GM23248 (cell line): Measurements from ENCODE around the gene RALY. TPM values are rescaled to one million over a fixed set of nuclear protein-coding genes. Genes with fewer than 3 reads are reported as not detected.

Experiments used
- DNase-seq: peaks from one replicate; pipeline ENCODE4 v3.0.0-alpha.2; 2015
- H2AFZ ChIP-seq: fragments of 200-600 bp; sonication (generic); 2 replicates; pipeline ENCODE4 v1.6.1; 2016; ENCODE audit warnings: antibody characterized with exemption
- H3F3A ChIP-seq: fragments of 200-600 bp; sonication (generic); 2 replicates; pipeline ENCODE4 v1.6.1; 2016; ENCODE audit warnings: mild to moderate bottlenecking, antibody characterized with exemption, mixed run types; ENCODE audit not compliant: insufficient read depth
- H3K27ac ChIP-seq: fragments of 200-600 bp; sonication (generic); 2 replicates; pipeline ENCODE4 v1.5.1; 2016; ENCODE audit warnings: mild to moderate bottlenecking
- H3K27me3 ChIP-seq: fragments of 200-600 bp; sonication (generic); replicated peaks from 2 replicates; pipeline ENCODE4 v1.6.1; 2016; ENCODE audit warnings: mild to moderate bottlenecking; ENCODE audit not compliant: insufficient read depth
- H3K36me3 ChIP-seq: fragments of 200-600 bp; sonication (generic); 2 replicates; pipeline ENCODE4 v1.6.1; 2016; ENCODE audit warnings: low read depth, mild to moderate bottlenecking
- H3K4me1 ChIP-seq: fragments of 200-600 bp; sonication (generic); 2 replicates; pipeline ENCODE4 v1.6.1; 2016; ENCODE audit warnings: mild to moderate bottlenecking; ENCODE audit not compliant: insufficient read depth
- H3K4me2 ChIP-seq: fragments of 200-600 bp; sonication (generic); one replicate; pipeline ENCODE4 v1.6.1; 2016; ENCODE audit warnings: mild to moderate bottlenecking; ENCODE audit not compliant: unreplicated experiment
- H3K4me3 ChIP-seq: fragments of 200-600 bp; sonication (generic); 2 replicates; pipeline ENCODE4 v1.5.1; 2016; ENCODE audit warnings: mild to moderate bottlenecking
- H3K79me2 ChIP-seq: fragments of 200-600 bp; sonication (generic); 2 replicates; pipeline ENCODE4 v1.6.1; 2016; ENCODE audit warnings: mild to moderate bottlenecking; ENCODE audit not compliant: insufficient read depth
- H3K9ac ChIP-seq: fragments of 200-600 bp; sonication (generic); 2 replicates; pipeline ENCODE4 v1.6.1; 2016; ENCODE audit warnings: mild to moderate bottlenecking
- H3K9me2 ChIP-seq: fragments of 200-600 bp; sonication (generic); 2 replicates; pipeline ENCODE4 v1.6.1; 2016; ENCODE audit warnings: mixed run types, mild to moderate bottlenecking, moderate library complexity; ENCODE audit not compliant: insufficient read depth
- H3K9me3 ChIP-seq: fragments of 200-600 bp; sonication (generic); one replicate; pipeline ENCODE4 v1.6.1; 2017; ENCODE audit warnings: low read depth
- H4K20me1 ChIP-seq: fragments of 200-600 bp; sonication (generic); 2 replicates; pipeline ENCODE4 v1.6.0; 2016; ENCODE audit not compliant: insufficient read depth
- EZH2 ChIP-seq: fragments of 200-600 bp; sonication (generic); IDR thresholded peaks from 2 replicates; pipeline ENCODE4 v1.6.1; 2018; ENCODE audit warnings: antibody characterized with exemption, mild to moderate bottlenecking; ENCODE audit not compliant: insufficient read depth, poor library complexity, severe bottlenecking
- EZH2phosphoT487 ChIP-seq: fragments of 200-600 bp; sonication (generic); IDR thresholded peaks from 2 replicates; pipeline ENCODE4 v1.6.1; 2018; ENCODE audit warnings: antibody characterized with exemption, moderate library complexity, mild to moderate bottlenecking, low read depth; ENCODE audit not compliant: insufficient read depth
- WGBS, 2 experiments: methylation state at CpG; one replicate each; pipeline ENCODE4 v1.1.6; 2015 to 2017; ENCODE audit warnings: low lambda C conversion rate in 2 of 2, low coverage in 1 of 2; ENCODE audit errors: missing lambda C conversion rate in 2 of 2; 5-methylcytosine and 5-hydroxymethylcytosine counted together
- in situ Hi-C: fragments of 300-500 bp; cut with MboI; formaldehyde crosslinking; loops from 2 replicates; pipeline ENCODE4 v1.15.0; 2020
- polyA plus RNA-seq: library from polyadenylated mRNA; unstranded; fragments of >200 nt; fragmentation: Nextera tagmentation; extraction: Ambion mirVana; gene quantifications from 2 replicates; pipeline ENCODE4 v1.2.1, GENCODE V29; 2016
- total RNA-seq: library from RNA; depleted of rRNA; stranded (reverse); fragments of >200 nt; shearing (Covaris generic); gene quantifications from 2 replicates; pipeline ENCODE4 v1.2.3, GENCODE V29; 2014

RALY gene
- total and polyA plus RNA-seq, 2 experiments from 2014 or later, result 66.3 to 107 TPM

- 0 out of 2 replicates have a peak, but pooled peaks cover 4% of the 10 kb centered on the region for H4K20me1 ChIP-seq
- H3K4me2 ChIP-seq, result no peak overlapping the region
- DNase-seq, result no peak
- TF ChIP-seq EZH2 (no peak), EZH2phosphoT487 (no peak)
- H3K27me3 ChIP-seq, result no peaks in the 10 kb centered on the region
- peaks cover 77% of the 10 kb centered on the region for H3F3A ChIP-seq
- no peak overlapping the region for H3K4me3 ChIP-seq
- H3K9me2 ChIP-seq, result no peaks in the 10 kb centered on the region
- H3K27ac ChIP-seq, result no peak overlapping the region
- H3K9ac ChIP-seq, result no peak overlapping the region
- in situ Hi-C loops, result no loop called here
- H3K4me1 ChIP-seq, result no peaks in the 10 kb centered on the region
- no peak overlapping the region for H2AFZ ChIP-seq
- peaks cover 95% of the 10 kb centered on the region for H3K36me3 ChIP-seq
- no peaks in the 10 kb centered on the region for H3K9me3 ChIP-seq
- H3K79me2 ChIP-seq, result peaks cover 98% of the 10 kb centered on the region
Observed at GRCh38 chr20:34095825-34096224, 102.1 kb downstream of the RALY start.

GRCh38 chr20:34096699-34097444 is 103.2 kb downstream of the RALY start:
- WGBS, 2 experiments, result 77 to 78% methylated on average over 9 of the region's 9 CpGs
- H3K9me3 ChIP-seq, result no peaks in the 10 kb centered on the region
- in situ Hi-C loops, result no loop called here
- no peak overlapping the region for H2AFZ ChIP-seq
- no peak overlapping the region for H3K27ac ChIP-seq
- H4K20me1 ChIP-seq, result peaks cover 4% of the 10 kb centered on the region; the same call in 1 of the 2 replicates
- no peaks in the 10 kb centered on the region for H3K4me1 ChIP-seq
- H3K9me2 ChIP-seq, result no peaks in the 10 kb centered on the region
- TF ChIP-seq EZH2 (no peak), EZH2phosphoT487 (no peak)
- H3K4me3 ChIP-seq, result no peak overlapping the region
- H3K9ac ChIP-seq, result no peak overlapping the region
- H3K27me3 ChIP-seq, result no peaks in the 10 kb centered on the region
- peaks cover 100% of the 10 kb centered on the region for H3K79me2 ChIP-seq
- DNase-seq, result no peak
- H3K36me3 ChIP-seq, result peaks cover 96% of the 10 kb centered on the region
- H3F3A ChIP-seq, result peaks cover 78% of the 10 kb centered on the region
- H3K4me2 ChIP-seq, result no peak overlapping the region

GRCh38 chr20:34098570-34098969 is 104.9 kb downstream of the RALY start:
- H3K4me2 ChIP-seq, result no peak overlapping the region
- no peaks in the 10 kb centered on the region for H3K4me1 ChIP-seq
- H3F3A ChIP-seq, result peaks cover 79% of the 10 kb centered on the region
- H3K79me2 ChIP-seq, result peaks cover 100% of the 10 kb centered on the region
- no peak overlapping the region for H3K27ac ChIP-seq
- no peaks in the 10 kb centered on the region for H3K9me3 ChIP-seq
- no peaks in the 10 kb centered on the region for H3K9me2 ChIP-seq
- in situ Hi-C loops, result no loop called here
- no peak overlapping the region for H2AFZ ChIP-seq
- DNase-seq, result no peak
- H3K4me3 ChIP-seq, result no peak overlapping the region
- peaks cover 96% of the 10 kb centered on the region for H3K36me3 ChIP-seq
- no peaks in the 10 kb centered on the region for H3K27me3 ChIP-seq
- TF ChIP-seq EZH2phosphoT487 (no peak), EZH2 (no peak)
- WGBS, 2 experiments, result 84 to 93% methylated on average over 3 of the region's 3 CpGs
- peaks cover 4% of the 10 kb centered on the region; the same call in 1 of the 2 replicates for H4K20me1 ChIP-seq
- no peak overlapping the region for H3K9ac ChIP-seq

GRCh38 chr20:34099675-34100074 is 106.0 kb downstream of the RALY start:
- Histone ChIP-seq H4K20me1 (peaks cover 8% of the 10 kb centered on the region), H3K79me2 (peaks cover 100% of the 10 kb centered on the region), H3F3A (peaks cover 81% of the 10 kb centered on the region), H3K36me3 (peaks cover 96% of the 10 kb centered on the region), H3K9me3 (no peaks in the 10 kb centered on the region), H3K9ac (no peak overlapping the region), H3K4me3 (no peak overlapping the region), H3K9me2 (no peaks in the 10 kb centered on the region), H3K27me3 (no peaks in the 10 kb centered on the region), H3K4me2 (no peak overlapping the region), H3K27ac (no peak overlapping the region), H3K4me1 (no peaks in the 10 kb centered on the region), H2AFZ (no peak overlapping the region)
- WGBS, 2 experiments, result 85 to 86% methylated on average over 5 of the region's 5 CpGs
- no peak for TF ChIP-seq EZH2phosphoT487
- TF ChIP-seq EZH2, result no peak
- in situ Hi-C loops, result no loop called here
- DNase-seq, result no peak
